HEK293 (cell line): ENCODE data around the gene SH3PXD2B.

Experiments
- CTCF ChIA-PET: fragments of 350-600 bp; formaldehyde crosslinking; extraction: SDS; loops from one replicate; lab custom pipeline; 2021; ENCODE audit warnings: antibody characterized with exemption; lab: Yijun Ruan, JAX
- POLR2A ChIA-PET: fragments of 300-600 bp; formaldehyde crosslinking; extraction: SDS; loops from one replicate; lab custom pipeline; 2020; ENCODE audit warnings: antibody characterized with exemption, inconsistent platforms; lab: Yijun Ruan, JAX
- H3K27ac ChIP-seq: fragments of 200-500 bp; sonication (Bioruptor generic); 2 replicates; pipeline ENCODE4 v1.5.1; 2014; ENCODE audit warnings: low read depth, low read length, control low read depth, inconsistent platforms; ENCODE audit errors: extremely low read depth
- H3K36me3 ChIP-seq, 2 experiments: fragments of 200-500 bp in 1 of 2; sonication (Bioruptor generic) in 1 of 2; 1 replicate in 1 of 2; 2 replicates in 1 of 2; pipeline ENCODE4 v1.5.1; 2014 to 2017; ENCODE audit warnings: inconsistent platforms in 2 of 2, low read length in 2 of 2; ENCODE audit not compliant: control insufficient read depth in 2 of 2, insufficient read depth in 1 of 2
- H3K4me1 ChIP-seq: fragments of 200-500 bp; sonication (Bioruptor generic); 2 replicates; pipeline ENCODE4 v1.5.1; 2014; ENCODE audit warnings: mild to moderate bottlenecking, low read length, inconsistent platforms; ENCODE audit not compliant: control insufficient read depth, insufficient read depth
- H3K4me3 ChIP-seq: 2 replicates; pipeline ENCODE4 v1.5.1; 2011; ENCODE audit warnings: low read depth, mild to moderate bottlenecking, control low read depth, low read length, moderate library complexity
- H3K9me3 ChIP-seq: fragments of 200-500 bp; sonication (Bioruptor generic); 2 replicates; pipeline ENCODE4 v1.5.1; 2014; ENCODE audit warnings: low read depth, low read length, inconsistent platforms; ENCODE audit not compliant: control insufficient read depth, insufficient read depth
- ATF2 ChIP-seq: fragments of 450-650 bp; formaldehyde crosslinking; IDR thresholded peaks from 2 replicates; pipeline ENCODE4 v1.5.1; 2016; ENCODE audit warnings: missing biosample characterization, missing genetic modification characterization, low read depth
- KLF1 ChIP-seq: fragments of 450-650 bp; formaldehyde crosslinking; IDR thresholded peaks from 2 replicates; pipeline ENCODE4 v1.5.1; 2016; ENCODE audit warnings: missing biosample characterization, missing genetic modification characterization
- KLF10 ChIP-seq: fragments of 450-650 bp; IDR thresholded peaks from 2 replicates; pipeline ENCODE4 v1.5.1; 2018; ENCODE audit warnings: missing biosample characterization, mild to moderate bottlenecking, missing genetic modification characterization
- WT1 ChIP-seq: fragments of 450-650 bp; formaldehyde crosslinking; IDR thresholded peaks from 2 replicates; pipeline ENCODE4 v1.5.1; 2016; ENCODE audit warnings: missing biosample characterization, missing genetic modification characterization
- ZBTB49 ChIP-seq: fragments of 450-650 bp; formaldehyde crosslinking; IDR thresholded peaks from 2 replicates; pipeline ENCODE4 v1.5.1; 2016; ENCODE audit warnings: missing biosample characterization, missing genetic modification characterization, low read depth
- ZNF10 ChIP-seq: fragments of 450-650 bp; formaldehyde crosslinking; IDR thresholded peaks from 2 replicates; pipeline ENCODE4 v1.5.1; 2017; ENCODE audit warnings: missing biosample characterization, missing genetic modification characterization
- ZNF121 ChIP-seq: fragments of 450-650 bp; formaldehyde crosslinking; IDR thresholded peaks from 2 replicates; pipeline ENCODE4 v1.5.1; 2016; ENCODE audit warnings: missing biosample characterization, missing genetic modification characterization
- ZNF133 ChIP-seq: fragments of 450-650 bp; formaldehyde crosslinking; IDR thresholded peaks from 2 replicates; pipeline ENCODE4 v1.5.1; 2016; ENCODE audit warnings: missing biosample characterization, missing genetic modification characterization
- ZNF239 ChIP-seq: fragments of 450-650 bp; formaldehyde crosslinking; IDR thresholded peaks from 2 replicates; pipeline ENCODE4 v1.5.1; 2016; ENCODE audit warnings: missing biosample characterization, missing genetic modification characterization
- ZNF24 ChIP-seq: fragments of 450-650 bp; formaldehyde crosslinking; IDR thresholded peaks from 2 replicates; pipeline ENCODE4 v1.5.1; 2016; ENCODE audit warnings: missing biosample characterization, missing genetic modification characterization
- ZNF350 ChIP-seq: fragments of 450-650 bp; formaldehyde crosslinking; IDR thresholded peaks from 2 replicates; pipeline ENCODE4 v1.5.0; 2017; ENCODE audit warnings: missing biosample characterization, mild to moderate bottlenecking, missing genetic modification characterization
- ZNF488 ChIP-seq: fragments of 450-650 bp; formaldehyde crosslinking; IDR thresholded peaks from 2 replicates; pipeline ENCODE4 v1.5.1; 2016; ENCODE audit warnings: missing biosample characterization, missing genetic modification characterization
- ZNF514 ChIP-seq: fragments of 450-650 bp; formaldehyde crosslinking; IDR thresholded peaks from 2 replicates; pipeline ENCODE4 v1.5.1; 2016; ENCODE audit warnings: missing biosample characterization, missing genetic modification characterization
- ZNF529 ChIP-seq: fragments of 450-650 bp; formaldehyde crosslinking; IDR thresholded peaks from 2 replicates; pipeline ENCODE4 v1.5.1; 2017; ENCODE audit warnings: missing genetic modification characterization, missing biosample characterization; ENCODE audit not compliant: insufficient replicate concordance
- ZNF544 ChIP-seq: fragments of 450-650 bp; formaldehyde crosslinking; IDR thresholded peaks from 2 replicates; pipeline ENCODE4 v1.5.0; 2017; ENCODE audit warnings: missing biosample characterization, missing genetic modification characterization
- ZNF555 ChIP-seq: fragments of 450-650 bp; formaldehyde crosslinking; conservative IDR thresholded peaks from 2 replicates; pipeline ENCODE4 v1.5.1; 2017; ENCODE audit warnings: missing biosample characterization, mild to moderate bottlenecking, missing genetic modification characterization, inconsistent platforms
- ZNF626 ChIP-seq: fragments of 450-650 bp; sonication (Bioruptor Pico); formaldehyde crosslinking; IDR thresholded peaks from 2 replicates; pipeline ENCODE4 v1.5.1; 2018; ENCODE audit warnings: missing biosample characterization, missing genetic modification characterization, inconsistent platforms
- ZNF629 ChIP-seq: fragments of 450-650 bp; formaldehyde crosslinking; IDR thresholded peaks from 2 replicates; pipeline ENCODE4 v1.5.1; 2017; ENCODE audit warnings: missing biosample characterization, missing genetic modification characterization
- ZNF76 ChIP-seq: fragments of 450-650 bp; formaldehyde crosslinking; IDR thresholded peaks from 2 replicates; pipeline ENCODE4; 2016; ENCODE audit warnings: low read depth, missing biosample characterization, missing genetic modification characterization, borderline replicate concordance
- ZNF777 ChIP-seq: fragments of 450-650 bp; formaldehyde crosslinking; IDR thresholded peaks from 2 replicates; pipeline ENCODE4 v1.5.1; 2017; ENCODE audit warnings: missing biosample characterization, missing genetic modification characterization, borderline replicate concordance
- ZNF843 ChIP-seq: fragments of 450-650 bp; formaldehyde crosslinking; IDR thresholded peaks from 2 replicates; pipeline ENCODE4 v1.5.1; 2016; ENCODE audit warnings: missing biosample characterization, missing genetic modification characterization
- TF ChIP-seq, protein P1 (sequence below): fragments of 450-650 bp; formaldehyde crosslinking; IDR thresholded peaks from 2 replicates; pipeline ENCODE4 v1.5.1; 2016; ENCODE audit warnings: missing biosample characterization, missing genetic modification characterization
- TF ChIP-seq, protein P2 (sequence below): fragments of 450-650 bp; formaldehyde crosslinking; IDR thresholded peaks from 2 replicates; pipeline ENCODE4 v1.5.1; 2017; ENCODE audit warnings: missing biosample characterization, missing genetic modification characterization
- TF ChIP-seq, protein P3 (sequence below): fragments of 450-650 bp; IDR thresholded peaks from 2 replicates; pipeline ENCODE4 v1.5.1; 2018; ENCODE audit warnings: missing biosample characterization, mild to moderate bottlenecking, missing genetic modification characterization
- TF ChIP-seq, protein P4 (sequence below): fragments of 450-650 bp; formaldehyde crosslinking; IDR thresholded peaks from 2 replicates; pipeline ENCODE4 v1.5.1; 2017; ENCODE audit warnings: missing biosample characterization, missing genetic modification characterization

Gene SH3PXD2B

DNA sequence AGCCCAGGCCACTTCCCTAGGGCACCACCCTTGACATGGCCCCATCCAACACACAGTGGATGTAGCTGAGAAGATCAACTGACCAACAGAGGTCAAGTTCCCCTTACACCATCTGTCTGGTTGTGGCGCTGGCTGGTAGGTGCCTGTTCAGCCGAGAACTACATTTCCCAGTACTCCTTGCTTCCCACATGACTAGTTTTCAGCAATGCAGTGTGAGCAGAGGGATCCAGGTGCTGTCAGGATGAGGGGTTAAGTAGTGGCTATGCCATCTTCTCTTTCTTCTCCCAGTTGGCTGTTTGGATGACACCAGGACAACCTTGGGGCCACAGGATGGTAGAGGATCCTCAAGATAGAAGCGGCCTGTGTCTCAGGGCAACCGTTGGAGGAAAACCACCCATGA lies 48.6 kb upstream of the SH3PXD2B start (continued):
- TF ChIP-seq ATF2 (tag by site-specific recombination) (no peak), ZNF544 (no peak), KLF1 (no peak), ZNF350 (no peak)
- TF ChIP-seq, protein P1, sequence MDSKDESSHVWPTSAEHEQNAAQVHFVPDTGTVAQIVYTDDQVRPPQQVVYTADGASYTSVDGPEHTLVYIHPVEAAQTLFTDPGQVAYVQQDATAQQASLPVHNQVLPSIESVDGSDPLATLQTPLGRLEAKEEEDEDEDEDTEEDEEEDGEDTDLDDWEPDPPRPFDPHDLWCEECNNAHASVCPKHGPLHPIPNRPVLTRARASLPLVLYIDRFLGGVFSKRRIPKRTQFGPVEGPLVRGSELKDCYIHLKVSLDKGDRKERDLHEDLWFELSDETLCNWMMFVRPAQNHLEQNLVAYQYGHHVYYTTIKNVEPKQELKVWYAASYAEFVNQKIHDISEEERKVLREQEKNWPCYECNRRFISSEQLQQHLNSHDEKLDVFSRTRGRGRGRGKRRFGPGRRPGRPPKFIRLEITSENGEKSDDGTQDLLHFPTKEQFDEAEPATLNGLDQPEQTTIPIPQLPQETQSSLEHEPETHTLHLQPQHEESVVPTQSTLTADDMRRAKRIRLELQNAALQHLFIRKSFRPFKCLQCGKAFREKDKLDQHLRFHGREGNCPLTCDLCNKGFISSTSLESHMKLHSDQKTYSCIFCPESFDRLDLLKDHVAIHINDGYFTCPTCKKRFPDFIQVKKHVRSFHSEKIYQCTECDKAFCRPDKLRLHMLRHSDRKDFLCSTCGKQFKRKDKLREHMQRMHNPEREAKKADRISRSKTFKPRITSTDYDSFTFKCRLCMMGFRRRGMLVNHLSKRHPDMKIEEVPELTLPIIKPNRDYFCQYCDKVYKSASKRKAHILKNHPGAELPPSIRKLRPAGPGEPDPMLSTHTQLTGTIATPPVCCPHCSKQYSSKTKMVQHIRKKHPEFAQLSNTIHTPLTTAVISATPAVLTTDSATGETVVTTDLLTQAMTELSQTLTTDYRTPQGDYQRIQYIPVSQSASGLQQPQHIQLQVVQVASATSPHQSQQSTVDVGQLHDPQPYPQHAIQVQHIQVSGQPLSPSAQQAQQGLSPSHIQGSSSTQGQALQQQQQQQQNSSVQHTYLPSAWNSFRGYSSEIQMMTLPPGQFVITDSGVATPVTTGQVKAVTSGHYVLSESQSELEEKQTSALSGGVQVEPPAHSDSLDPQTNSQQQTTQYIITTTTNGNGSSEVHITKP (tag by site-specific recombination) = 0 out of 2 replicates have a peak, but pooled peaks have one; percentile 14

- POLR2A ChIA-PET = no interaction called here
- CTCF ChIA-PET = no interaction called here
- Histone ChIP-seq H3K9me3 (no peaks in the 10 kb centered on the region), H3K4me1 (no peaks in the 10 kb centered on the region), H3K4me3 (no peak overlapping the region), H3K27ac (no peak overlapping the region), H3K36me3 (no peaks in the 10 kb centered on the region)
- TF ChIP-seq ZNF239 (tag by site-specific recombination) (no peak), ZNF24 (no peak), ZNF555 (tag by site-specific recombination) (no peak), ZNF777 (no peak), ZBTB49 (tag by site-specific recombination) (no peak), ZNF529 (no peak), ZNF843 (tag by site-specific recombination) (no peak), ZNF514 (no peak), ZNF10 (tag by site-specific recombination) (no peak), ZNF629 (tag by site-specific recombination) (no peak), ZNF488 (no peak), KLF10 (tag by site-specific recombination) (no peak), ZNF626 (tag by site-specific recombination) (no peak), ZNF121 (tag by site-specific recombination) (no peak), ZNF133 (tag by site-specific recombination) (no peak), WT1 (tag by site-specific recombination) (no peak), ZNF76 (no peak)
- TF ChIP-seq, protein P2, sequence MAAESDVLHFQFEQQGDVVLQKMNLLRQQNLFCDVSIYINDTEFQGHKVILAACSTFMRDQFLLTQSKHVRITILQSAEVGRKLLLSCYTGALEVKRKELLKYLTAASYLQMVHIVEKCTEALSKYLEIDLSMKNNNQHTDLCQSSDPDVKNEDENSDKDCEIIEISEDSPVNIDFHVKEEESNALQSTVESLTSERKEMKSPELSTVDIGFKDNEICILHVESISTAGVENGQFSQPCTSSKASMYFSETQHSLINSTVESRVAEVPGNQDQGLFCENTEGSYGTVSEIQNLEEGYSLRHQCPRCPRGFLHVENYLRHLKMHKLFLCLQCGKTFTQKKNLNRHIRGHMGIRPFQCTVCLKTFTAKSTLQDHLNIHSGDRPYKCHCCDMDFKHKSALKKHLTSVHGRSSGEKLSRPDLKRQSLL (tag by site-specific recombination) = no peak
- TF ChIP-seq, protein P3, sequence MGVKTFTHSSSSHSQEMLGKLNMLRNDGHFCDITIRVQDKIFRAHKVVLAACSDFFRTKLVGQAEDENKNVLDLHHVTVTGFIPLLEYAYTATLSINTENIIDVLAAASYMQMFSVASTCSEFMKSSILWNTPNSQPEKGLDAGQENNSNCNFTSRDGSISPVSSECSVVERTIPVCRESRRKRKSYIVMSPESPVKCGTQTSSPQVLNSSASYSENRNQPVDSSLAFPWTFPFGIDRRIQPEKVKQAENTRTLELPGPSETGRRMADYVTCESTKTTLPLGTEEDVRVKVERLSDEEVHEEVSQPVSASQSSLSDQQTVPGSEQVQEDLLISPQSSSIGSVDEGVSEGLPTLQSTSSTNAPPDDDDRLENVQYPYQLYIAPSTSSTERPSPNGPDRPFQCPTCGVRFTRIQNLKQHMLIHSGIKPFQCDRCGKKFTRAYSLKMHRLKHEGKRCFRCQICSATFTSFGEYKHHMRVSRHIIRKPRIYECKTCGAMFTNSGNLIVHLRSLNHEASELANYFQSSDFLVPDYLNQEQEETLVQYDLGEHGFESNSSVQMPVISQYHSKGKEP (tag by site-specific recombination) = no peak
- TF ChIP-seq, protein P4, sequence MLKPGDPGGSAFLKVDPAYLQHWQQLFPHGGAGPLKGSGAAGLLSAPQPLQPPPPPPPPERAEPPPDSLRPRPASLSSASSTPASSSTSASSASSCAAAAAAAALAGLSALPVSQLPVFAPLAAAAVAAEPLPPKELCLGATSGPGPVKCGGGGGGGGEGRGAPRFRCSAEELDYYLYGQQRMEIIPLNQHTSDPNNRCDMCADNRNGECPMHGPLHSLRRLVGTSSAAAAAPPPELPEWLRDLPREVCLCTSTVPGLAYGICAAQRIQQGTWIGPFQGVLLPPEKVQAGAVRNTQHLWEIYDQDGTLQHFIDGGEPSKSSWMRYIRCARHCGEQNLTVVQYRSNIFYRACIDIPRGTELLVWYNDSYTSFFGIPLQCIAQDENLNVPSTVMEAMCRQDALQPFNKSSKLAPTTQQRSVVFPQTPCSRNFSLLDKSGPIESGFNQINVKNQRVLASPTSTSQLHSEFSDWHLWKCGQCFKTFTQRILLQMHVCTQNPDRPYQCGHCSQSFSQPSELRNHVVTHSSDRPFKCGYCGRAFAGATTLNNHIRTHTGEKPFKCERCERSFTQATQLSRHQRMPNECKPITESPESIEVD (tag by site-specific recombination) = no peak
Measured at GRCh38 chr5:172502410-172502809, 48.1 kb upstream of the SH3PXD2B start.
